Measurements from ENCODE around the gene ATP5PO.
"Not testable (repeated sequence)": the region's sequence is repeated elsewhere in the genome, so short reads cannot be mapped to it uniquely, and the experiment has no call there.

ATP5PO gene

GRCh38 chr21:33864150-33864549, 51.5 kb downstream of the ATP5PO start:
- Histone ChIP-seq H3K23ac (ENCODE audit: low read depth, low read length, poor library complexity) (no peak overlapping the region), H3K9me3 (replicated peaks in 1 of 2; ENCODE audit: control insufficient read depth in 2 of 2, insufficient read depth in 1 of 2, low read depth in 1 of 2, low read length in 2 of 2) (peaks cover 0 to 2% of the 10 kb centered on the region in 2 donors), H3K14ac (ENCODE audit: low read length) (no peak overlapping the region), H4K91ac (ENCODE audit: low read depth, low read length, poor library complexity) (no peak overlapping the region), H3K36me3 (replicated peaks in 1 of 2; ENCODE audit: control insufficient read depth in 2 of 2, insufficient read depth in 2 of 2, low read length in 2 of 2) (no peaks in the 10 kb centered on the region), H2AFZ (ENCODE audit: low read length) (no peak overlapping the region), H2BK5ac (ENCODE audit: low read length) (no peak overlapping the region), H2BK15ac (ENCODE audit: low read length) (no peak overlapping the region), H3K4ac (ENCODE audit: low read length) (no peak overlapping the region), H3K27me3 (ENCODE audit: control insufficient read depth in 3 of 3, insufficient read depth in 3 of 3, low read depth in 1 of 3, low read length in 3 of 3) (no peaks in the 10 kb centered on the region), H3K9ac (ENCODE audit: low read depth, low read length, poor library complexity) (no peak overlapping the region), H2BK120ac (ENCODE audit: low read depth, low read length) (no peak overlapping the region), H3K4me2 (ENCODE audit: insufficient read depth, low read length, poor library complexity, severe bottlenecking) (no peak overlapping the region), H3K18ac (ENCODE audit: low read length) (no peak overlapping the region), H3K4me3 (ENCODE audit: low read length in 2 of 2) (no peak overlapping the region), H3K27ac (replicated peaks; ENCODE audit: low read length) (no peak overlapping the region), H3K4me1 (ENCODE audit: control insufficient read depth in 2 of 2, insufficient read depth in 1 of 2, low read depth in 1 of 2, low read length in 2 of 2) (no peaks in the 10 kb centered on the region), H2AK5ac (ENCODE audit: low read depth, low read length) (no peak overlapping the region), H2BK12ac (ENCODE audit: low read length) (no peak overlapping the region), H3K79me1 (ENCODE audit: low read depth, low read length) (no peaks in the 10 kb centered on the region), H4K8ac (ENCODE audit: low read depth, low read length) (no peak overlapping the region)
- no CpG with 5 or more reads among the region's 1 CpG for WGBS, 2 donors (ENCODE audit: extremely low coverage in 2 of 2, insufficient read length in 2 of 2, insufficient replicate concordance in 1 of 2)
- no peak for DNase-seq (ENCODE audit: low spot score)

- not testable (repeated sequence) for H3K4ac ChIP-seq (ENCODE audit: low read length)
- WGBS, 2 donors (ENCODE audit: extremely low coverage in 2 of 2, insufficient read length in 2 of 2, insufficient replicate concordance in 1 of 2) = no CpG with 5 or more reads among the region's 8 CpGs
Measured at GRCh38 chr21:33863191-33863590, 52.4 kb downstream of the ATP5PO start.

GRCh38 chr21:33861125-33861524, 54.5 kb downstream of the ATP5PO start:
- Histone ChIP-seq H2AFZ (ENCODE audit: low read length) (no peak overlapping the region), H3K14ac (ENCODE audit: low read length) (no peak overlapping the region), H2BK15ac (ENCODE audit: low read length) (no peak overlapping the region), H3K4me2 (ENCODE audit: insufficient read depth, low read length, poor library complexity, severe bottlenecking) (no peak overlapping the region), H3K9me3 (replicated peaks in 1 of 2; ENCODE audit: control insufficient read depth in 2 of 2, insufficient read depth in 1 of 2, low read depth in 1 of 2, low read length in 2 of 2) (peaks cover 0 to 2% of the 10 kb centered on the region in 2 donors), H4K91ac (ENCODE audit: low read depth, low read length, poor library complexity) (no peak overlapping the region), H2AK5ac (ENCODE audit: low read depth, low read length) (no peak overlapping the region), H3K9ac (ENCODE audit: low read depth, low read length, poor library complexity) (no peak overlapping the region), H3K27ac (replicated peaks; ENCODE audit: low read length) (no peak overlapping the region), H3K4ac (ENCODE audit: low read length) (no peak overlapping the region), H3K36me3 (replicated peaks in 1 of 2; ENCODE audit: control insufficient read depth in 2 of 2, insufficient read depth in 2 of 2, low read length in 2 of 2) (no peaks in the 10 kb centered on the region), H3K23ac (ENCODE audit: low read depth, low read length, poor library complexity) (no peak overlapping the region), H4K8ac (ENCODE audit: low read depth, low read length) (no peak overlapping the region), H2BK120ac (ENCODE audit: low read depth, low read length) (no peak overlapping the region), H3K4me3 (ENCODE audit: low read length in 2 of 2) (no peak overlapping the region), H3K4me1 (ENCODE audit: control insufficient read depth in 2 of 2, insufficient read depth in 1 of 2, low read depth in 1 of 2, low read length in 2 of 2) (peaks cover 0 to 3% of the 10 kb centered on the region in 2 donors), H3K27me3 (ENCODE audit: control insufficient read depth in 3 of 3, insufficient read depth in 3 of 3, low read depth in 1 of 3, low read length in 3 of 3) (no peaks in the 10 kb centered on the region), H3K18ac (ENCODE audit: low read length) (no peak overlapping the region), H2BK12ac (ENCODE audit: low read length) (no peak overlapping the region), H3K79me1 (ENCODE audit: low read depth, low read length) (no peaks in the 10 kb centered on the region), H2BK5ac (ENCODE audit: low read length) (no peak overlapping the region)
- no peak for DNase-seq (ENCODE audit: low spot score)
- no CpG with 5 or more reads among the region's 3 CpGs for WGBS, 2 donors (ENCODE audit: extremely low coverage in 2 of 2, insufficient read length in 2 of 2, insufficient replicate concordance in 1 of 2)

More at GRCh38 chr21:33863191-33863590, 52.4 kb downstream of the ATP5PO start:
- not testable (repeated sequence) for H2AK5ac ChIP-seq (ENCODE audit: low read depth, low read length); H3K4me2 ChIP-seq (ENCODE audit: insufficient read depth, low read length, poor library complexity, severe bottlenecking); H2BK12ac ChIP-seq (ENCODE audit: low read length); H3K9me3 ChIP-seq (replicated peaks in 1 of 2; ENCODE audit: control insufficient read depth in 2 of 2, insufficient read depth in 1 of 2, low read depth in 1 of 2, low read length in 2 of 2); H4K8ac ChIP-seq (ENCODE audit: low read depth, low read length); H3K27me3 ChIP-seq (ENCODE audit: control insufficient read depth in 3 of 3, insufficient read depth in 3 of 3, low read depth in 1 of 3, low read length in 3 of 3); H3K36me3 ChIP-seq (replicated peaks in 1 of 2; ENCODE audit: control insufficient read depth in 2 of 2, insufficient read depth in 2 of 2, low read length in 2 of 2); H4K91ac ChIP-seq (ENCODE audit: low read depth, low read length, poor library complexity); H2BK15ac ChIP-seq (ENCODE audit: low read length); H2AFZ ChIP-seq (ENCODE audit: low read length); H3K4me1 ChIP-seq (ENCODE audit: control insufficient read depth in 2 of 2, insufficient read depth in 1 of 2, low read depth in 1 of 2, low read length in 2 of 2); H3K27ac ChIP-seq (replicated peaks; ENCODE audit: low read length); H2BK120ac ChIP-seq (ENCODE audit: low read depth, low read length); H3K18ac ChIP-seq (ENCODE audit: low read length); H3K23ac ChIP-seq (ENCODE audit: low read depth, low read length, poor library complexity); H2BK5ac ChIP-seq (ENCODE audit: low read length); H3K79me1 ChIP-seq (ENCODE audit: low read depth, low read length); DNase-seq (ENCODE audit: low spot score); H3K14ac ChIP-seq (ENCODE audit: low read length); H3K4me3 ChIP-seq (ENCODE audit: low read length in 2 of 2); H3K9ac ChIP-seq (ENCODE audit: low read depth, low read length, poor library complexity)

- H3K4me3 ChIP-seq (ENCODE audit: low read length in 2 of 2) = no peak overlapping the region
- H3K27ac ChIP-seq (replicated peaks; ENCODE audit: low read length) = no peak overlapping the region
- H3K9me3 ChIP-seq (replicated peaks in 1 of 2; ENCODE audit: control insufficient read depth in 2 of 2, insufficient read depth in 1 of 2, low read depth in 1 of 2, low read length in 2 of 2) = peaks cover 0 to 2% of the 10 kb centered on the region in 2 donors
- H4K91ac ChIP-seq (ENCODE audit: low read depth, low read length, poor library complexity) = no peak overlapping the region
- H3K4ac ChIP-seq (ENCODE audit: low read length) = no peak overlapping the region
- no peak overlapping the region for H3K4me2 ChIP-seq (ENCODE audit: insufficient read depth, low read length, poor library complexity, severe bottlenecking)
- H2AK5ac ChIP-seq (ENCODE audit: low read depth, low read length) = no peak overlapping the region
- H3K23ac ChIP-seq (ENCODE audit: low read depth, low read length, poor library complexity) = no peak overlapping the region
- no peak overlapping the region for H2BK15ac ChIP-seq (ENCODE audit: low read length)
- no CpG with 5 or more reads among the region's 8 CpGs for WGBS, 2 donors (ENCODE audit: extremely low coverage in 2 of 2, insufficient read length in 2 of 2, insufficient replicate concordance in 1 of 2)
- DNase-seq (ENCODE audit: low spot score) = no peak
- peaks cover 0 to 3% of the 10 kb centered on the region in 2 donors for H3K4me1 ChIP-seq (ENCODE audit: control insufficient read depth in 2 of 2, insufficient read depth in 1 of 2, low read depth in 1 of 2, low read length in 2 of 2)
- no peak overlapping the region for H2AFZ ChIP-seq (ENCODE audit: low read length)
- no peak overlapping the region for H4K8ac ChIP-seq (ENCODE audit: low read depth, low read length)
- H3K27me3 ChIP-seq (ENCODE audit: control insufficient read depth in 3 of 3, insufficient read depth in 3 of 3, low read depth in 1 of 3, low read length in 3 of 3) = no peaks in the 10 kb centered on the region
- H3K79me1 ChIP-seq (ENCODE audit: low read depth, low read length) = no peaks in the 10 kb centered on the region
- no peak overlapping the region for H2BK12ac ChIP-seq (ENCODE audit: low read length)
- H2BK120ac ChIP-seq (ENCODE audit: low read depth, low read length) = no peak overlapping the region
- no peak overlapping the region for H3K9ac ChIP-seq (ENCODE audit: low read depth, low read length, poor library complexity)
- no peak overlapping the region for H2BK5ac ChIP-seq (ENCODE audit: low read length)
- H3K14ac ChIP-seq (ENCODE audit: low read length) = no peak overlapping the region
- no peak overlapping the region for H3K18ac ChIP-seq (ENCODE audit: low read length)
- H3K36me3 ChIP-seq (replicated peaks in 1 of 2; ENCODE audit: control insufficient read depth in 2 of 2, insufficient read depth in 2 of 2, low read length in 2 of 2) = no peaks in the 10 kb centered on the region
Measured at GRCh38 chr21:33860332-33860879, 55.2 kb downstream of the ATP5PO start.

Data from neuronal stem cell (in vitro differentiated cells).